K562 (cell line): Measurements from ENCODE around the gene CRADD. TPM values are rescaled to one million over a fixed set of nuclear protein-coding genes. Genes with fewer than 3 reads are reported as not detected.

Source experiments
- ATAC-seq: fragments of 200-7000 bp; cut with Tn5 transposase; 3 replicates; pipeline ENCODE4 v1.9.1; 2020; ENCODE audit warnings: moderate library complexity
- BruUV-seq: library from RNA; stranded (reverse); fragments of 400-500 nt; replicated peaks from 2 replicates; lab custom pipeline; 2021; lab: Mats Ljungman, UMichigan
- CTCF ChIA-PET: fragments of 300-600 bp; formaldehyde crosslinking; extraction: SDS; loops from one replicate; lab custom pipeline; 2021; ENCODE audit warnings: low intra/inter-chr PET ratio; lab: Yijun Ruan, JAX
- POLR2A ChIA-PET: fragments of 300-600, 350-650 bp; sonication (Branson Sonifier 250); formaldehyde crosslinking; extraction: SDS; loops from one replicate; lab custom pipeline; 2021; ENCODE audit warnings: antibody characterized with exemption, inconsistent platforms; lab: Yijun Ruan, JAX
- DNase-seq, 4 experiments: peaks; one replicate each; pipeline versions ENCODE4 v3.0.0 to v3.0.0-alpha.2; 2011 to 2018; ENCODE audit warnings: low spot score in 3 of 4, mixed read lengths in 3 of 4; ENCODE audit errors: extremely low read depth in 1 of 4
- FAIRE-seq: peaks from 2 replicates; lab custom pipeline; 2011; peaks lifted over from hg19 to GRCh38; lab: Jason Lieb, UNC
- H2AFZ ChIP-seq: 2 replicates; pipeline ENCODE4 v1.6.0; 2011; ENCODE audit warnings: low read depth, low read length, control low read depth, inconsistent platforms
- H3K27ac ChIP-seq: fragments of 200-600 bp; 3 replicates; pipeline ENCODE4 v1.8.0; 2011; ENCODE audit warnings: low read depth, mild to moderate bottlenecking, control low read depth, inconsistent platforms, low read length, moderate library complexity, mixed read lengths; ENCODE audit errors: extremely low read depth
- H3K27me3 ChIP-seq, 2 experiments: fragments of 300-600 bp in 1 of 2; 2 replicates in 1 of 2; 3 replicates in 1 of 2; pipeline versions ENCODE4 v1.6.0 to v1.8.0; 2011; ENCODE audit warnings: inconsistent platforms in 2 of 2, low read length in 2 of 2, mild to moderate bottlenecking in 1 of 2, mixed read lengths in 1 of 2, moderate library complexity in 1 of 2; ENCODE audit not compliant: control insufficient read depth in 2 of 2, insufficient read depth in 2 of 2
- H3K36me3 ChIP-seq: fragments of 300-600 bp; 3 replicates; pipeline ENCODE4 v1.8.0; 2011; ENCODE audit warnings: mild to moderate bottlenecking, low read length, inconsistent platforms; ENCODE audit not compliant: control insufficient read depth, insufficient read depth
- H3K4me1 ChIP-seq, 2 experiments: fragments of 200-600 bp in 1 of 2; replicated peaks in 1 of 2; 2 replicates in 1 of 2; 3 replicates in 1 of 2; pipeline versions ENCODE4 v1.5.1 to v1.8.0; 2011; ENCODE audit warnings: inconsistent platforms in 2 of 2, low read length in 2 of 2, mild to moderate bottlenecking in 1 of 2, mixed read lengths in 1 of 2, moderate library complexity in 1 of 2; ENCODE audit not compliant: control insufficient read depth in 2 of 2, insufficient read depth in 2 of 2
- H3K4me2 ChIP-seq: 2 replicates; pipeline ENCODE4 v1.6.1; 2011; ENCODE audit warnings: low read length, control low read depth, inconsistent platforms, mixed read lengths; ENCODE audit not compliant: insufficient read depth
- H3K4me3 ChIP-seq: fragments of 200-600 bp; sonication (generic), shearing (Covaris generic); 2 replicates; pipeline ENCODE4 v1.5.1; 2016; ENCODE audit warnings: control low read depth, inconsistent platforms
- H3K79me2 ChIP-seq: fragments of 200-600 bp; 3 replicates; pipeline ENCODE4 v1.8.0; 2011; ENCODE audit warnings: low read length, inconsistent platforms; ENCODE audit not compliant: control insufficient read depth, insufficient read depth
- H3K9ac ChIP-seq, 2 experiments: 2 replicates each; pipeline versions ENCODE4 v1.6.0 to v1.6.1; 2011; ENCODE audit warnings: low read depth in 2 of 2, low read length in 2 of 2, control low read depth in 1 of 2, inconsistent platforms in 1 of 2, mild to moderate bottlenecking in 1 of 2, mixed read lengths in 1 of 2; ENCODE audit not compliant: insufficient read depth in 1 of 2
- H3K9me1 ChIP-seq: one replicate; pipeline ENCODE4 v1.6.0; 2011; ENCODE audit warnings: inconsistent platforms, mild to moderate bottlenecking, low read length, moderate library complexity; ENCODE audit not compliant: control insufficient read depth, insufficient read depth
- H3K9me3 ChIP-seq: replicated peaks from 2 replicates; pipeline ENCODE4 v1.5.1; 2011; ENCODE audit warnings: low read depth, low read length, inconsistent platforms; ENCODE audit not compliant: control insufficient read depth, insufficient read depth
- H4K20me1 ChIP-seq: replicated peaks from 2 replicates; pipeline ENCODE4 v1.6.1; 2011; ENCODE audit warnings: low read length, inconsistent platforms, mixed read lengths; ENCODE audit not compliant: control insufficient read depth, insufficient read depth
- ATF6 ChIP-seq: sonication (generic); formaldehyde crosslinking; IDR thresholded peaks from 2 replicates; pipeline ENCODE4 v1.4.0; 2020; ENCODE audit warnings: mild to moderate bottlenecking, missing genetic modification reagents
- C11orf30 ChIP-seq: fragments of 450-650 bp; IDR thresholded peaks from 2 replicates; pipeline ENCODE4 v1.6.1; 2016; ENCODE audit warnings: low read depth, mild to moderate bottlenecking
- CREB5 ChIP-seq: fragments of 250-450 bp; sonication (Bioruptor Pico); IDR thresholded peaks from 2 replicates; pipeline ENCODE4 v1.5.0; 2020; ENCODE audit warnings: mild to moderate bottlenecking
- HCFC1 ChIP-seq: IDR thresholded peaks from 2 replicates; pipeline ENCODE4 v1.6.1; 2012; ENCODE audit warnings: low read depth, low read length, improper control_type of control experiment
- ID3 ChIP-seq, 2 experiments: fragments of 250-450 bp in 1 of 2; fragments of 450-650 bp in 1 of 2; sonication (Bioruptor Pico) in 1 of 2; IDR thresholded peaks; 2 replicates each; pipeline versions ENCODE4 v1.6.1 to v1.8.0; 2016 to 2021; ENCODE audit warnings: mild to moderate bottlenecking in 2 of 2, moderate library complexity in 2 of 2, missing compliant biosample characterization in 1 of 2, missing genetic modification characterization in 1 of 2
- MCM5 ChIP-seq: fragments of 450-650 bp; IDR thresholded peaks from 2 replicates; pipeline ENCODE4 v1.6.1; 2016; ENCODE audit warnings: low read depth
- MEF2D ChIP-seq: conservative IDR thresholded peaks from 2 replicates; pipeline ENCODE4 v1.6.1; 2016; ENCODE audit warnings: low read depth, missing genetic modification characterization, missing compliant biosample characterization
- NFRKB ChIP-seq: fragments of 450-650 bp; IDR thresholded peaks from 2 replicates; pipeline ENCODE4 v1.6.1; 2016; ENCODE audit warnings: low read depth
- POLR2AphosphoS2 ChIP-seq: IDR thresholded peaks from 2 replicates; pipeline ENCODE4 v1.6.1; 2012; ENCODE audit warnings: low read length, improper control_type of control experiment
- TAF1 ChIP-seq: IDR thresholded peaks from 2 replicates; pipeline ENCODE4 v1.6.1; 2011; ENCODE audit warnings: mild to moderate bottlenecking, low read length, moderate library complexity; ENCODE audit not compliant: insufficient read depth, control insufficient read depth, severe bottlenecking; ENCODE audit errors: extremely low read depth
- TCFL5 ChIP-seq: fragments of 250-450 bp; sonication (Bioruptor Pico); conservative IDR thresholded peaks from 2 replicates; pipeline ENCODE4 v1.6.1; 2021; ENCODE audit warnings: mild to moderate bottlenecking, moderate library complexity, matching md5 sums
- ZNF140 ChIP-seq: fragments of 250-450 bp; sonication (Bioruptor Pico); IDR thresholded peaks from 2 replicates; pipeline ENCODE4 v1.8.0; 2021; ENCODE audit warnings: moderate library complexity, mild to moderate bottlenecking, inconsistent platforms
- ZNF592 ChIP-seq: fragments of 450-650 bp; IDR thresholded peaks from 2 replicates; pipeline ENCODE4 v1.6.1; 2017; ENCODE audit warnings: antibody characterized with exemption, mild to moderate bottlenecking
- WGBS: fragments of 100-300 bp; shearing (Covaris generic); methylation state at CpG from one replicate; pipeline ENCODE4 v1.1.6; 2016; ENCODE audit warnings: low coverage, mixed read lengths; ENCODE audit not compliant: insufficient coverage; ENCODE audit errors: missing lambda C conversion rate; 5-methylcytosine and 5-hydroxymethylcytosine counted together
- in situ Hi-C: fragments of 300-500 bp; cut with MboI; formaldehyde crosslinking; loops from 4 replicates; pipeline ENCODE4 v1.15.0; 2018; ENCODE audit warnings: inconsistent platforms, mixed read lengths
- intact Hi-C: fragments of 100-400 bp; cut with micrococcal nuclease; formaldehyde crosslinking; loops from 2 replicates; pipeline ENCODE4 v1.14.2; 2022
- polyA plus RNA-seq, 8 experiments: library from polyadenylated mRNA; depleted of rRNA in 4 of 8; stranded (reverse) in 5 of 8; unstranded in 3 of 8; fragments of >200 nt; fragmentation: Nextera tagmentation in 2 of 8; fragmentation: Illumina TruSeq in 1 of 8; extraction: Ambion mirVana in 2 of 8; extraction: Trizol in 1 of 8; gene quantifications; 2 replicates each; pipeline versions ENCODE4 v1.2.1 to v1.2.3, GENCODE V29; 2011 to 2014; ENCODE audit warnings: inconsistent platforms in 1 of 8, missing spikeins in 1 of 8
- total RNA-seq, 7 experiments: library from RNA; depleted of rRNA in 6 of 7; stranded (reverse); fragments of >200 nt in 6 of 7; fragmentation: Illumina TruSeq in 2 of 7; extraction: Trizol in 2 of 7; gene quantifications; 2 replicates each; pipeline versions ENCODE4 v1.2.1 to v1.2.3, GENCODE V29; 2011 to 2021; ENCODE audit warnings: low replicate concordance in 1 of 7

Gene CRADD
- total and polyA plus RNA-seq, 9 of the 15 experiments (the other 6 are each of a cell fraction or from before 2014, with no cell fraction given): 20.5 to 41.1 (median 25.9) TPM

GRCh38 chr12:93760275-93760875 lies 83.2 kb downstream of the CRADD start:
- intact Hi-C loops: loop anchor here (5.0 to 10.0 kb wide), 3 partner anchors 168 to 776 kb away; no protein-coding TSS in a partner anchor
- H3K27ac ChIP-seq: peak overlapping the region; percentile 84; the same call in 1 of the 3 replicates
- TF ChIP-seq C11orf30 (peak; percentile 24; the same call in 1 of the 2 replicates), ATF6 (CRISPR knock-in tag) (no peak), NFRKB (0 out of 2 replicates have a peak, but pooled peaks have one; percentile 16), TAF1 (no peak), POLR2AphosphoS2 (no peak), TCFL5 (CRISPR knock-in tag) (no peak), MCM5 (no peak), CREB5 (CRISPR knock-in tag) (no peak), HCFC1 (no peak), ID3 (CRISPR knock-in tag; IDR thresholded peaks at IDR 0.05) (no peak), ID3 (tag; IDR thresholded peaks at IDR 0.05) (0 out of 2 replicates have a peak, but pooled peaks have one; percentile 35), MEF2D (tag) (0 out of 2 replicates have a peak, but pooled peaks have one; percentile 27), ZNF140 (CRISPR knock-in tag) (no peak), ZNF592 (0 out of 2 replicates have a peak, but pooled peaks have one; percentile 9)

More at GRCh38 chr12:93760275-93760875, 83.2 kb downstream of the CRADD start:
- no peaks in the 10 kb centered on the region for H3K36me3 ChIP-seq
- H3K9ac ChIP-seq: no peak overlapping the region
- ATAC-seq (peak; percentile 6; the same call in 2 of the 3 replicates), FAIRE-seq (no peak), DNase-seq (no peak)
- H3K4me3 ChIP-seq: no peak overlapping the region
- H3K27me3 ChIP-seq: no peaks in the 10 kb centered on the region
- no peaks in the 10 kb centered on the region for H3K9me1 ChIP-seq
- H4K20me1 ChIP-seq: no peaks in the 10 kb centered on the region
- no peak overlapping the region for H2AFZ ChIP-seq
- no peaks in the 10 kb centered on the region for H3K9me3 ChIP-seq
- H3K79me2 ChIP-seq: peaks cover 25% of the 10 kb centered on the region; the same call in 2 of the 3 replicates
- ChIA-PET CTCF (no interaction called here), POLR2A (interaction anchor here (0.6 to 1.9 kb wide), 5 partner anchors 13 to 340 kb away, joined by 3 to 6 read pairs (median 3); no protein-coding TSS in a partner anchor)
- no TSS peak for BruUV-seq
- in situ Hi-C loops: loop anchor here (10.0 kb wide), 1 partner anchor 256 kb away; no protein-coding TSS in a partner anchor
- no peak overlapping the region for H3K4me2 ChIP-seq
- 32% methylated on average over 3 of the region's 3 CpGs for WGBS
- H3K4me1 ChIP-seq: peaks cover 24 to 81% of the 10 kb centered on the region in 2 experiments
